B cell (primary cell): ENCODE data around the gene RIMS3. TPM values are rescaled to one million over a fixed set of nuclear protein-coding genes. Genes with fewer than 3 reads are reported as not detected.
"Not testable (repeated sequence)": the region's sequence is repeated elsewhere in the genome, so short reads cannot be mapped to it uniquely, and the experiment has no call there.

ENCODE experiments used
- ATAC-seq: fragments of 200-7000 bp; cut with Tn5 transposase; one replicate; pipeline ENCODE4 v1.10.0; 2021; ENCODE audit warnings: low read depth, mild to moderate bottlenecking, moderate number of reproducible peaks, moderate library complexity
- CTCF ChIA-PET: fragments of 350-600 bp; sonication (Branson Sonifier 250); formaldehyde crosslinking; loops from one replicate; lab custom pipeline; 2021; ENCODE audit warnings: antibody characterized with exemption, inconsistent platforms; lab: Charles Lee
- POLR2A ChIA-PET: fragments of 350-600 bp; sonication (Branson Sonifier 250); formaldehyde crosslinking; loops from one replicate; lab custom pipeline; 2021; ENCODE audit warnings: antibody characterized with exemption; lab: Charles Lee
- DNase-seq: peaks from one replicate; pipeline ENCODE4 v3.0.0; 2013
- H2AFZ ChIP-seq: 2 replicates; pipeline ENCODE4 v1.6.1; 2012; ENCODE audit warnings: mild to moderate bottlenecking, low read depth, low read length; ENCODE audit not compliant: insufficient read depth, poor library complexity, severe bottlenecking
- H3K27ac ChIP-seq, 2 donors: 1 replicate in 1 of 2; 2 replicates in 1 of 2; pipeline ENCODE4 v1.5.1; 2012 to 2013; ENCODE audit warnings: low read length in 2 of 2, mild to moderate bottlenecking in 2 of 2, moderate library complexity in 1 of 2
- H3K27me3 ChIP-seq, 4 experiments: fragments of 200-600 bp in 1 of 4; sonication (generic) in 1 of 4; replicated peaks in 1 of 4; 1 replicate in 2 of 4; 2 replicates in 2 of 4; pipeline versions ENCODE4 v1.6.1 to v1.7.0; 2013 to 2016; ENCODE audit warnings: low read length in 3 of 4, mild to moderate bottlenecking in 2 of 4, mixed read lengths in 1 of 4, moderate library complexity in 1 of 4; ENCODE audit not compliant: insufficient read depth in 4 of 4, control insufficient read depth in 3 of 4; ENCODE audit errors: control extremely low read depth in 1 of 4
- H3K36me3 ChIP-seq, 2 experiments: replicated peaks in 1 of 2; 1 replicate in 1 of 2; 2 replicates in 1 of 2; pipeline versions ENCODE4 v1.6.1 to v1.7.1; 2013; ENCODE audit warnings: low read length in 1 of 2; ENCODE audit not compliant: insufficient read depth in 2 of 2, control insufficient read depth in 1 of 2; ENCODE audit errors: control extremely low read depth in 1 of 2, extremely low read depth in 1 of 2
- H3K4me1 ChIP-seq, 2 donors: fragments of 200-600 bp in 1 of 2; sonication (generic) in 1 of 2; 1 replicate in 1 of 2; 2 replicates in 1 of 2; pipeline versions ENCODE4 v1.5.1 to v1.6.1; 2013 to 2017; ENCODE audit warnings: low read length in 2 of 2; ENCODE audit not compliant: control insufficient read depth in 2 of 2, insufficient read depth in 2 of 2
- H3K4me2 ChIP-seq: replicated peaks from 2 replicates; pipeline ENCODE3; 2012; ENCODE audit warnings: mild to moderate bottlenecking, low read depth, low read length; ENCODE audit not compliant: poor library complexity, severe bottlenecking
- H3K4me3 ChIP-seq, 5 experiments: fragments of 200-600 bp in 1 of 5; sonication (generic) in 1 of 5; 1 replicate in 3 of 5; 2 replicates in 2 of 5; pipeline versions ENCODE4 v1.5.1 to v1.7.0; 2011 to 2016; ENCODE audit warnings: low read length in 4 of 5, mild to moderate bottlenecking in 4 of 5, low read depth in 2 of 5, control low read depth in 1 of 5, moderate library complexity in 1 of 5; ENCODE audit not compliant: insufficient read depth in 1 of 5; ENCODE audit errors: control extremely low read depth in 1 of 5, extremely low read depth in 1 of 5
- H3K79me2 ChIP-seq: fragments of 200-600 bp; sonication (generic); one replicate; pipeline ENCODE4 v1.6.0; 2016; ENCODE audit warnings: low read length; ENCODE audit not compliant: control insufficient read depth, insufficient read depth
- H3K9ac ChIP-seq: fragments of 200-600 bp; sonication (generic); 2 replicates; pipeline ENCODE4 v1.6.1; 2017; ENCODE audit warnings: mild to moderate bottlenecking, low read length, moderate library complexity
- H3K9me3 ChIP-seq, 3 donors: one replicate each; pipeline versions ENCODE4 v1.6.1 to v1.7.1; 2013; ENCODE audit warnings: low read length in 2 of 3; ENCODE audit not compliant: control insufficient read depth in 2 of 3, insufficient read depth in 1 of 3; ENCODE audit errors: control extremely low read depth in 1 of 3
- H4K20me1 ChIP-seq: 2 replicates; pipeline ENCODE4 v1.6.0; 2012; ENCODE audit warnings: mild to moderate bottlenecking, low read length; ENCODE audit not compliant: insufficient read depth, control insufficient read depth, poor library complexity, severe bottlenecking
- H3K27ac Mint-ChIP-seq: one replicate; pipeline ENCODE4 v1.8.0; 2021; ENCODE audit warnings: mixed read lengths
- H3K27me3 Mint-ChIP-seq: one replicate; pipeline ENCODE4 v1.8.0; 2021; ENCODE audit warnings: mixed read lengths
- H3K4me1 Mint-ChIP-seq: one replicate; pipeline ENCODE4 v1.8.0; 2021; ENCODE audit warnings: mixed read lengths
- H3K4me3 Mint-ChIP-seq: one replicate; pipeline ENCODE4 v1.8.0; 2021; ENCODE audit warnings: mixed read lengths
- H3K9me3 Mint-ChIP-seq: one replicate; pipeline ENCODE4 v1.8.0; 2022; ENCODE audit warnings: mixed read lengths; ENCODE audit not compliant: insufficient read depth
- EZH2 ChIP-seq: IDR thresholded peaks from 2 replicates; pipeline ENCODE4 v1.6.1; 2012; ENCODE audit warnings: borderline replicate concordance, low read depth, mild to moderate bottlenecking, moderate library complexity, low read length; ENCODE audit not compliant: insufficient read depth, poor library complexity, severe bottlenecking
- WGBS: methylation state at CpG from one replicate; pipeline ENCODE4 v1.1.5; 2013; ENCODE audit warnings: missing lambda C conversion rate; ENCODE audit not compliant: insufficient coverage; 5-methylcytosine and 5-hydroxymethylcytosine counted together
- intact Hi-C: fragments of 100-400 bp; cut with micrococcal nuclease; formaldehyde crosslinking; loops from one replicate; pipeline ENCODE4 v1.10.0; 2022
- polyA plus RNA-seq: library from polyadenylated mRNA; depleted of rRNA; stranded (reverse); fragments of >200 nt; gene quantifications from 2 replicates; pipeline ENCODE4 v1.2.3, GENCODE V29; 2012
- total RNA-seq, 2 donors: library from RNA; stranded (reverse); fragments of 120-200 nt in 1 of 2; gene quantifications; 1 replicate in 1 of 2; 2 replicates in 1 of 2; pipeline versions ENCODE4 v1.2.3 to v1.2.4, GENCODE V29; 2013 to 2022
- TF ChIP-seq, protein P1 (sequence below): fragments of 200-600 bp; IDR thresholded peaks from one replicate; pipeline ENCODE4 v1.8.0; 2022; ENCODE audit warnings: antibody characterized with exemption, mild to moderate bottlenecking

RIMS3 gene
- total and polyA plus RNA-seq, 2 donors (not counting 1 experiment from before 2014, with no cell fraction given) = 1.1 to 5.4 TPM

DNA sequence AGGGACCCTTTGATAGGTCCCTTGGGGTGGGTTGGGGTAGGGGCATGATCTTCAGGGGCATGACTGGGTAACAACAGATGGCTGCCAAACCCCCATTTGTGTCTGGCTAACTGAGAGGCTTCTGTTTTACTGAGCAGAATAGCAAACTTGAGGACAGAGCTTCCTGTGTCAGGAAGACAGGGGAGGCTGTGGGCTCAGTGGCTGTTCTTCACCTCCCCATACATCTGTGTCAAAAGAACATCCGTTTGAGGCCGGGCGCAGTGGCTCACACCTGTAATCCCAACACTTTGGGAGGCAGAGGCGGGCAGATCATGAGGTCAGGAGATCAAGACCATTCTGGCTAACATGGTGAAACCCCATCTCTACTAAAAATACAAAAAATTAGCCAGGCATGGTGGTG lies 35.9 kb downstream of the RIMS3 start:
- intact Hi-C loops, H3K9me3 Mint-ChIP-seq, H3K4me2 ChIP-seq, H4K20me1 ChIP-seq, H3K27me3 Mint-ChIP-seq, H3K27ac ChIP-seq, H3K9ac ChIP-seq, H3K27ac Mint-ChIP-seq, H3K79me2 ChIP-seq, H3K9me3 ChIP-seq, ATAC-seq, H3K36me3 ChIP-seq, DNase-seq, H3K4me3 ChIP-seq, H3K4me3 Mint-ChIP-seq, H2AFZ ChIP-seq: not testable (repeated sequence)
- Histone ChIP-seq H3K27me3 (peaks cover 0 to 13% (median 0%) of the 10 kb centered on the region in 4 experiments), H3K4me1 (peaks cover 16 to 26% of the 10 kb centered on the region in 2 donors)
- ChIA-PET CTCF (interaction anchor here (1.0 to 4.2 kb wide), 6 partner anchors 20 to 220 kb away, joined by 4 to 22 read pairs (median 6); no protein-coding TSS in a partner anchor), POLR2A (interaction anchor here (0.6 kb wide), 1 partner anchor 626 kb away, joined by 3 read pairs; no protein-coding TSS in a partner anchor)
- peaks cover 25% of the 10 kb centered on the region for H3K4me1 Mint-ChIP-seq
- WGBS = 14% methylated on average over 1 of the region's 4 CpGs

DNA sequence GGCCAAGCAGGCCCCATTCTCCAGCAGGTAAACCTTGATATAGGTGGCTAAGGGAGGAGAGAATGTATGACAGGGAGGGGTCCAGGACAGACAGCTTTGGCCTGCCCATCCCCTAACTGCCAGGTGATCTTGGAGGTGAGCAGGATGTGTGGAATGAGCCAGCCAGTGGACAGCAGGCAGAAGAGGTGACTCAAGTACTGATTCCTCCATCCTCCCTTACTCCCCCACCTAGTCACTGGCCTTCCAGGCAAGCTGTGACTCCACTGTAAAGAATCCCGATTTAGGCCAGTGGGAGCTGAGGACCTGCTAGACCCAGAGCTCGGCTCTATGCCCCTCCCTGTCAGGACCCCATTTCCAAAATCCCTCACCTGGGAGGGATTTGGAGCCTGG lies 36.6 kb downstream of the RIMS3 start:
- Mint-ChIP-seq H3K9me3 (no peaks in the 10 kb centered on the region), H3K4me1 (peaks cover 21% of the 10 kb centered on the region), H3K27ac (no peak overlapping the region), H3K27me3 (peaks cover 2% of the 10 kb centered on the region), H3K4me3 (no peak overlapping the region)
- no peaks in the 10 kb centered on the region for H3K9me3 ChIP-seq
- H3K79me2 ChIP-seq = no peaks in the 10 kb centered on the region
- intact Hi-C loops = no loop called here
- TF ChIP-seq, protein P1, sequence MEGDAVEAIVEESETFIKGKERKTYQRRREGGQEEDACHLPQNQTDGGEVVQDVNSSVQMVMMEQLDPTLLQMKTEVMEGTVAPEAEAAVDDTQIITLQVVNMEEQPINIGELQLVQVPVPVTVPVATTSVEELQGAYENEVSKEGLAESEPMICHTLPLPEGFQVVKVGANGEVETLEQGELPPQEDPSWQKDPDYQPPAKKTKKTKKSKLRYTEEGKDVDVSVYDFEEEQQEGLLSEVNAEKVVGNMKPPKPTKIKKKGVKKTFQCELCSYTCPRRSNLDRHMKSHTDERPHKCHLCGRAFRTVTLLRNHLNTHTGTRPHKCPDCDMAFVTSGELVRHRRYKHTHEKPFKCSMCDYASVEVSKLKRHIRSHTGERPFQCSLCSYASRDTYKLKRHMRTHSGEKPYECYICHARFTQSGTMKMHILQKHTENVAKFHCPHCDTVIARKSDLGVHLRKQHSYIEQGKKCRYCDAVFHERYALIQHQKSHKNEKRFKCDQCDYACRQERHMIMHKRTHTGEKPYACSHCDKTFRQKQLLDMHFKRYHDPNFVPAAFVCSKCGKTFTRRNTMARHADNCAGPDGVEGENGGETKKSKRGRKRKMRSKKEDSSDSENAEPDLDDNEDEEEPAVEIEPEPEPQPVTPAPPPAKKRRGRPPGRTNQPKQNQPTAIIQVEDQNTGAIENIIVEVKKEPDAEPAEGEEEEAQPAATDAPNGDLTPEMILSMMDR = no peak
- no peak for TF ChIP-seq EZH2
- peaks cover 0 to 14% (median 0%) of the 10 kb centered on the region in 4 experiments for H3K27me3 ChIP-seq
- no peak overlapping the region for H3K4me2 ChIP-seq
- WGBS = no CpG with 5 or more reads among the region's 2 CpGs
- ChIA-PET POLR2A (interaction anchor here (0.6 kb wide), 1 partner anchor 626 kb away, joined by 3 read pairs; no protein-coding TSS in a partner anchor), CTCF (interaction anchor here (1.0 to 4.2 kb wide), 4 partner anchors 21 to 145 kb away, joined by 4 to 22 read pairs (median 6); no protein-coding TSS in a partner anchor)
- H3K36me3 ChIP-seq = no peaks in the 10 kb centered on the region
- H3K4me3 ChIP-seq = no peak overlapping the region
- no peak overlapping the region for H2AFZ ChIP-seq
- no peak overlapping the region for H3K27ac ChIP-seq
- H4K20me1 ChIP-seq = no peaks in the 10 kb centered on the region
- peaks cover 12 to 20% of the 10 kb centered on the region in 2 donors for H3K4me1 ChIP-seq
- no peak for DNase-seq
- H3K9ac ChIP-seq = no peak overlapping the region
- ATAC-seq = no peak
